Chondrocyte (in vitro differentiated cells): ENCODE data around the gene PDLIM5. TPM values are rescaled to one million over a fixed set of nuclear protein-coding genes. Genes with fewer than 3 reads are reported as not detected.

Experiments used
- DNase-seq: peaks from one replicate; pipeline ENCODE4 v3.0.0; 2021; ENCODE audit warnings: mixed read lengths, low spot score
- H3K27ac Mint-ChIP-seq: one replicate; pipeline ENCODE4 v1.8.0; 2021; ENCODE audit warnings: mild to moderate bottlenecking, moderate library complexity, mixed read lengths; ENCODE audit not compliant: unreplicated experiment
- H3K27me3 Mint-ChIP-seq: 2 replicates; pipeline ENCODE4 v1.8.0; 2021; ENCODE audit warnings: low read depth, mixed read lengths
- H3K36me3 Mint-ChIP-seq: 2 replicates; pipeline ENCODE4 v1.8.0; 2021; ENCODE audit warnings: low read depth, mixed read lengths
- H3K4me1 Mint-ChIP-seq: 2 replicates; pipeline ENCODE4 v1.8.0; 2021; ENCODE audit warnings: low read depth, mild to moderate bottlenecking, mixed read lengths
- H3K4me3 Mint-ChIP-seq: one replicate; pipeline ENCODE4 v1.8.0; 2021; ENCODE audit warnings: mild to moderate bottlenecking, moderate library complexity, mixed read lengths; ENCODE audit not compliant: unreplicated experiment
- H3K9me3 Mint-ChIP-seq: 2 replicates; pipeline ENCODE4 v1.8.0; 2021; ENCODE audit warnings: low read depth, mixed read lengths
- total RNA-seq: library from RNA; stranded (reverse); gene quantifications from 3 replicates; pipeline ENCODE4 v1.2.1, GENCODE V29; 2021
- TF ChIP-seq, protein P1 (sequence below): fragments of 200-600 bp; sonication (generic); IDR thresholded peaks from 2 replicates; pipeline ENCODE4 v1.5.0; 2021; ENCODE audit warnings: antibody characterized with exemption, mild to moderate bottlenecking, moderate library complexity

PDLIM5 gene
- total RNA-seq, 1 donor from 2014 or later: 329 TPM

DNA sequence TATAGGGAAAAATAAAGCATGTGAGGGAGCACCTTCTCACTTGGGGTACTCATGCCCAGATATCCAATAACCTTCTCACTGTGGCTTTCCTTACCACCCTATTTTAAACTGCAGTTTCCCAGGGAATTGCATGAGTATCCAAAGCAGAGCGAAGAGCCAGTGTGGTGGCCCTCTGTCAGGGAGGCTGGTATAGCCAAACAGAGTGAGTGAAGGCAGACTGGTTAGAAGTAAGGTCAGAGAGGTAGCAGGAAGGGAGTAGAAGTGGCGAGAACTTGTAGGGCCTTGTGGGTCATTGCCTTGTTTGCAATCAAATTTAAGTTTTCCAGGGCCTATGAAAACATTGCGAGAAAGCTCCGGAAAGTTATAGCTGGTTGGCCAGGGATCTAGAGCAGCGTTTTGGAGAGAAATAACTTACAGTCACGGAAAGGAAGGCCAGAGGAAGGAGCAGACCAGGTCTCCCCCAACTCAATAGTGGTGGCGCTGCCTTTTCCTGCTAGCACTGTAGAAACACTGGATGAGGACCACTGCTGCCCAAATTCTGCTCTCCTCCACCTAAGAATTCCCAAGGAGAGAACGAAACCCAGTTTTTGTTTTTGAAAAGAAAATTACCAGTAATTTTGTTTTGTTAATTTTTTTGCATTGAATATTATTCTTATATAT lies 77.2 kb downstream of the PDLIM5 start:
- Mint-ChIP-seq H3K36me3 (peaks cover 14% of the 10 kb centered on the region), H3K9me3 (no peaks in the 10 kb centered on the region), H3K27ac (peak overlapping the region; percentile 61), H3K4me1 (peaks cover 88% of the 10 kb centered on the region), H3K4me3 (no peak overlapping the region), H3K27me3 (no peaks in the 10 kb centered on the region)
- TF ChIP-seq, protein P1, sequence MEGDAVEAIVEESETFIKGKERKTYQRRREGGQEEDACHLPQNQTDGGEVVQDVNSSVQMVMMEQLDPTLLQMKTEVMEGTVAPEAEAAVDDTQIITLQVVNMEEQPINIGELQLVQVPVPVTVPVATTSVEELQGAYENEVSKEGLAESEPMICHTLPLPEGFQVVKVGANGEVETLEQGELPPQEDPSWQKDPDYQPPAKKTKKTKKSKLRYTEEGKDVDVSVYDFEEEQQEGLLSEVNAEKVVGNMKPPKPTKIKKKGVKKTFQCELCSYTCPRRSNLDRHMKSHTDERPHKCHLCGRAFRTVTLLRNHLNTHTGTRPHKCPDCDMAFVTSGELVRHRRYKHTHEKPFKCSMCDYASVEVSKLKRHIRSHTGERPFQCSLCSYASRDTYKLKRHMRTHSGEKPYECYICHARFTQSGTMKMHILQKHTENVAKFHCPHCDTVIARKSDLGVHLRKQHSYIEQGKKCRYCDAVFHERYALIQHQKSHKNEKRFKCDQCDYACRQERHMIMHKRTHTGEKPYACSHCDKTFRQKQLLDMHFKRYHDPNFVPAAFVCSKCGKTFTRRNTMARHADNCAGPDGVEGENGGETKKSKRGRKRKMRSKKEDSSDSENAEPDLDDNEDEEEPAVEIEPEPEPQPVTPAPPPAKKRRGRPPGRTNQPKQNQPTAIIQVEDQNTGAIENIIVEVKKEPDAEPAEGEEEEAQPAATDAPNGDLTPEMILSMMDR: no peak
- no peak for DNase-seq

DNA sequence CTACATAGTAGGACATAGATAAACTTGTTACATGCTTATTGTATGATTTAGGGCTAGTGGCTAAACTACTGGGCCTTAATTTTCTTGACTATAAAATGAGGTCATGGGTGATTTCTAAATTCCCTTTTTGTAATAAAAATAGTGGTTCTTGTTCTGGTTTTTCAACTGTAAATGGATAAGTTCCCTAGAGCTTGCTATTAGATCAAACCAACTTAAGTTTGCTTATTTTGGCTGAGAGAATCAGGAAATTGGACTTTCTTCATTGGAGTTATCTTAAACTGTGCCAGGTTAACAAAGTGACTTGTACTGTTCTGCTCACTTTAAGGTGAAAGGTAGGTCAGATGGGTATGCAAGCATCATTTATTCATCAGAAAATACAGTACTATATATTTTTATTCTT lies 78.3 kb downstream of the PDLIM5 start:
- Mint-ChIP-seq H3K4me1 (peaks cover 84% of the 10 kb centered on the region), H3K36me3 (peaks cover 12% of the 10 kb centered on the region), H3K4me3 (no peak overlapping the region), H3K9me3 (no peaks in the 10 kb centered on the region), H3K27me3 (no peaks in the 10 kb centered on the region), H3K27ac (peak overlapping the region; percentile 34)
- TF ChIP-seq, protein P1: no peak
- DNase-seq: no peak

DNA sequence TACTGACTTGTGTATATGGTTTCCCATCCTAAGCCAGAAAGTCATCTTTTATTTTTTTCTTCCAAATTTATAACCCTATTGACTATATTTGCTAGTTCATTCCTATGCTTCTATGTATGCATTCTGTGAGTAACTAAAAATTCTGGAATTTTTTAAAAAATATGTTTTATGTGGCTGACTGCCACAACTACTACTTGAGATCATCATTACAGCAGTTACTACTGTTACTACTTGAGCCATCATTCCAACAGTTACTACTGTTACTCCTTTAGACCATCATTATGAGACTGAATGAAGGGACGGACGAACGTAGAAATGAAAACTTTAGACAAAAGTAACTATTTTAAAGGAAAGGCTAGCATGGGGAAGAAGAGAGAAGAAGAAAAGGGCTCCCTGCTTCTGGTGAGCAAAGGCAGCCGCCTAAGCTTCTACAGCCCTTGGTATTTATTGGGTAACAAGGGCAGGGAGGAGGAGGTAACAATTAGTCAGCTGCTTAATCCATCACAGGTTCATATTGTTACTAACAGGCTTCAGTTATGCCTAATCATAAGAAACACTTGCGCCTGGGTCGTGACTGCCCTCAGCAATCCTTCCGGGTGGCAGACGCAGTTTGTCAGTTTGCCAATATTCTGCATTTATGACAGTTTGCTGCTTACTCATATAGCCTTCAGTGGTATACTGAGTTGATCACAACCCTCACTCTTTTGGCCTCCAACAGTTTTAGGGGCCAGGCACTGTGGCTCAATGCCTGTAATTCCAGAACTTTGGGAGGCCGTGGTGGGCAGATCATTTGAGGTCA lies 80.4 kb downstream of the PDLIM5 start:
- no peaks in the 10 kb centered on the region for H3K9me3 Mint-ChIP-seq
- peaks cover 10% of the 10 kb centered on the region for H3K36me3 Mint-ChIP-seq
- TF ChIP-seq, protein P1: no peak
- H3K4me1 Mint-ChIP-seq: peaks cover 82% of the 10 kb centered on the region
- DNase-seq: no peak
- H3K27me3 Mint-ChIP-seq: no peaks in the 10 kb centered on the region
- no peak overlapping the region for H3K4me3 Mint-ChIP-seq
- peak overlapping the region; percentile 80 for H3K27ac Mint-ChIP-seq

DNA sequence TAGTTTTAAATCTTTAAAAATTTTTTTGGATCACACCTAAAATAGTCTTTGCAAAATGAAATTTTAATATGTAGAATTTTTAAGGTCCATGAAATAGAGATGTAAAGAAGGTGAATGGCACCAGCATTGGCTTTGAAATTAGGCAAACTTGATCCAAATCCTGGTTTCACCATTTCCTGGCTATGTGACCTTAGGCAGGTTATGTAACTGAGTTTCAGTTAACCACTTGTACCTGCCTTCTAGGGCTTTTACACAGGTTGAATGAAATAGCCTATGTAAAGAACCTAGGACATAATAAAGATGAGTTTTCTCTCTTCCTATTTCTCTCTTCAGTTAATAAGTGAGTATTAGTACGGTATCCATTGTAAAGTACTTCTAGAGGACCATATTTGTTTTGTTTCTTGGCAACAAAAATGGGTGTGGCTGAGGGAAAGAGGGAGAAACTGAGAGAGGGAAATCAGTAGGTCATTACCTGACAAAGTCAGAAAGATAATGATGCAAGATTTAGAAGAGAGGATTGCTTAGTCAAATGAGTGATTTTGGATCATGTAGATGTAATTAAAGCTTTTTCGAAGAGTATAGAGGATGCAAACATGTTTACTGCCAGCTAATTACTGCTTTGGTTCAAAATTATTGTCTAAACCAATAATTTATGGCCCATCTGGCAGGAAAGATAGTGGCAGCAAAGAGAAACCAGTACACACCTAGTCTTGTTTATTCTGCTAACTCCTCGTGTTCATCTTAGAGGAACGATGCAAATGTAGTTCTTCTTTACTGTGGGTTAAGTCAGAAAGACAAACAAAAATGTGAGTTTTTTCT lies 81.9 kb downstream of the PDLIM5 start:
- H3K4me1 Mint-ChIP-seq: peaks cover 81% of the 10 kb centered on the region
- TF ChIP-seq, protein P1: no peak
- H3K36me3 Mint-ChIP-seq: peaks cover 2% of the 10 kb centered on the region
- H3K27ac Mint-ChIP-seq: peak overlapping the region; percentile 15
- H3K27me3 Mint-ChIP-seq: no peaks in the 10 kb centered on the region
- H3K4me3 Mint-ChIP-seq: no peak overlapping the region
- H3K9me3 Mint-ChIP-seq: no peaks in the 10 kb centered on the region
- no peak for DNase-seq
